ENCODE measurements around the gene CD276. TPM values are rescaled to one million over a fixed set of nuclear protein-coding genes. Genes with fewer than 3 reads are reported as not detected.

The CD276 gene
- polyA plus RNA-seq, 1 donor from 2014 or later = 70.4 TPM

- TF ChIP-seq SMC3 (conservative IDR thresholded peaks at IDR 0.05; ENCODE audit: poor library complexity) (no peak), TAF1 (IDR thresholded peaks at IDR 0.05; ENCODE audit: low read depth) (no peak), REST (IDR thresholded peaks at IDR 0.05; ENCODE audit: borderline replicate concordance) (no peak), CTCF (IDR thresholded peaks at IDR 0.05; ENCODE audit: poor library complexity, severe bottlenecking) (no peak), EZH2 (IDR thresholded peaks at IDR 0.05; ENCODE audit: borderline replicate concordance, insufficient read depth, low read length, poor library complexity, severe bottlenecking) (no peak), POLR2AphosphoS5 (IDR thresholded peaks at IDR 0.05) (no peak), EP300 (conservative IDR thresholded peaks at IDR 0.05; ENCODE audit: poor library complexity, severe bottlenecking) (no peak), RAD21 (conservative IDR thresholded peaks at IDR 0.05) (no peak), MXI1 (conservative IDR thresholded peaks at IDR 0.05; ENCODE audit: poor library complexity, severe bottlenecking) (no peak)
- Histone ChIP-seq H4K20me1 (ENCODE audit: insufficient read depth) (no peaks in the 10 kb centered on the region), H3K27ac (ENCODE audit: low read length) (no peak overlapping the region), H3K9me3 (ENCODE audit: low read length) (no peaks in the 10 kb centered on the region), H3K4me2 (ENCODE audit: low read length) (no peak overlapping the region), H3K36me3 (ENCODE audit: insufficient read depth, low read length) (peaks cover 4% of the 10 kb centered on the region), H3K27me3 (ENCODE audit: insufficient read depth, low read depth, low read length) (no peaks in the 10 kb centered on the region), H3K9ac (ENCODE audit: low read length) (no peak overlapping the region), H3K79me2 (replicated peaks; ENCODE audit: insufficient read depth, low read length) (no peaks in the 10 kb centered on the region), H3K4me3 (ENCODE audit: low read length) (no peak overlapping the region), H2AFZ (ENCODE audit: low read depth, low read length) (no peak overlapping the region), H3F3A (ENCODE audit: insufficient read depth, low read length, poor library complexity, severe bottlenecking) (no peaks in the 10 kb centered on the region), H3K9me2 (ENCODE audit: insufficient read depth, low read length) (no peaks in the 10 kb centered on the region)
Measured at GRCh38 chr15:73718694-73719093, 34.5 kb downstream of the CD276 start.

DNA sequence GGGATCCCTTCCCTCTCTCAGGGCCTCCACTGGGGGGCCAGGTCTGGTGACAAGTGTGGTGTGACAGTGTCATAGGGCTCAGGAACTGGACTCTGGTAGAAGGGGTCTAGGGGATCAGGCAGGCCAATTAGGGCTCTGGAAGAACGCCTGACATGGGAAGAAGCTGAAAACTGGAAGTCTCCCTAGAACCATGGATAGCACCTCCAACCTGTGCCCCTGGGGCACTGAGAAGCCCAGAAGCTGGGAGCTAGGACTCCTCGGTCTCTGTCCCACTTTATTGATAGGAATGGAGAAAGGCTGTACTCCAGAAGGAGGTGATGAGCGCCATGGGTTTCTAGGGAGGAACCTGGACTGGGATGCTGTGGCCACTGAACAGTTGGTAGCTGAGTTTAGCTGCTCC is 38.2 kb downstream of the CD276 start:
- Histone ChIP-seq H3K27me3 (ENCODE audit: insufficient read depth, low read depth, low read length) (no peaks in the 10 kb centered on the region), H2AFZ (ENCODE audit: low read depth, low read length) (no peak overlapping the region), H3K4me2 (ENCODE audit: low read length) (no peak overlapping the region), H3K9me2 (ENCODE audit: insufficient read depth, low read length) (no peaks in the 10 kb centered on the region), H3F3A (ENCODE audit: insufficient read depth, low read length, poor library complexity, severe bottlenecking) (no peaks in the 10 kb centered on the region), H3K4me3 (ENCODE audit: low read length) (no peak overlapping the region), H3K79me2 (replicated peaks; ENCODE audit: insufficient read depth, low read length) (no peaks in the 10 kb centered on the region), H3K9ac (ENCODE audit: low read length) (no peak overlapping the region), H3K36me3 (ENCODE audit: insufficient read depth, low read length) (no peaks in the 10 kb centered on the region), H3K27ac (ENCODE audit: low read length) (no peak overlapping the region), H3K9me3 (ENCODE audit: low read length) (no peaks in the 10 kb centered on the region), H4K20me1 (ENCODE audit: insufficient read depth) (no peaks in the 10 kb centered on the region)
- TF ChIP-seq TAF1 (IDR thresholded peaks at IDR 0.05; ENCODE audit: low read depth) = no peak
- no peak for TF ChIP-seq CTCF (IDR thresholded peaks at IDR 0.05; ENCODE audit: poor library complexity, severe bottlenecking)
- TF ChIP-seq POLR2AphosphoS5 (IDR thresholded peaks at IDR 0.05) = no peak
- TF ChIP-seq EP300 (conservative IDR thresholded peaks at IDR 0.05; ENCODE audit: poor library complexity, severe bottlenecking) = no peak
- no peak for TF ChIP-seq RAD21 (conservative IDR thresholded peaks at IDR 0.05)
- no peak for TF ChIP-seq SMC3 (conservative IDR thresholded peaks at IDR 0.05; ENCODE audit: poor library complexity)
- TF ChIP-seq MXI1 (conservative IDR thresholded peaks at IDR 0.05; ENCODE audit: poor library complexity, severe bottlenecking) = no peak
- no peak for TF ChIP-seq EZH2 (IDR thresholded peaks at IDR 0.05; ENCODE audit: borderline replicate concordance, insufficient read depth, low read length, poor library complexity, severe bottlenecking)
- TF ChIP-seq REST (IDR thresholded peaks at IDR 0.05; ENCODE audit: borderline replicate concordance) = no peak
